Measurements from ENCODE around the gene ARSK.

- TF ChIP-seq CTCF (IDR thresholded peaks at IDR 0.05) (no peak; the same call in 1 of the 2 replicates), REST (IDR thresholded peaks at IDR 0.05; ENCODE audit: insufficient read depth in 1 of 2, low read depth in 2 of 2, low read length in 1 of 2) (no peak), POLR2AphosphoS5 (IDR thresholded peaks at IDR 0.05; ENCODE audit: low read depth, low read length) (no peak), TCF7L2 (IDR thresholded peaks at IDR 0.05; ENCODE audit: low read depth, low read length) (no peak), SIN3A (IDR thresholded peaks at IDR 0.05; ENCODE audit: borderline replicate concordance, insufficient read depth, low read depth, low read length) (no peak)
Observed at GRCh38 chr5:95555553-95555952, 652 bp downstream of the ARSK start.

Data from Panc1 (cell line).